A673 (cell line): ENCODE data around the gene SLC38A2. TPM values are rescaled to one million over a fixed set of nuclear protein-coding genes. Genes with fewer than 3 reads are reported as not detected.
A peak's percentile ranks its signal among the peaks of the same experiment; 100 is the strongest.

Experiments
- BruUV-seq: library from RNA; stranded (reverse); fragments of 400-500 nt; replicated peaks from 2 replicates; lab custom pipeline; 2021; lab: Mats Ljungman, UMichigan
- CTCF ChIA-PET: fragments of 300-600 bp; sonication (Branson Sonifier 250); formaldehyde crosslinking; loops from one replicate; lab custom pipeline; 2022; ENCODE audit warnings: antibody characterized with exemption; lab: Charles Lee
- POLR2A ChIA-PET: fragments of 300-600 bp; sonication (Branson Sonifier 250); formaldehyde crosslinking; loops from one replicate; lab custom pipeline; 2022; ENCODE audit warnings: antibody characterized with exemption; ENCODE audit not compliant: low non-redundant PET; lab: Charles Lee
- DNase-seq: peaks from one replicate; pipeline ENCODE4 v3.0.0-alpha.2; 2015; ENCODE audit warnings: low spot score
- H3K27ac ChIP-seq: fragments of 200-600 bp; sonication (generic); 2 replicates; pipeline ENCODE4 v1.5.1; 2016; ENCODE audit warnings: mixed run types, low read depth, mild to moderate bottlenecking, mixed read lengths, antibody characterized with exemption, low read length; ENCODE audit not compliant: poor library complexity, severe bottlenecking
- H3K27me3 ChIP-seq: fragments of 200-600 bp; sonication (generic); replicated peaks from 2 replicates; pipeline ENCODE4 v1.6.1; 2017; ENCODE audit warnings: mixed run types, low read depth, mild to moderate bottlenecking, mixed read lengths, antibody characterized with exemption, low read length; ENCODE audit not compliant: insufficient read depth, poor library complexity
- H3K36me3 ChIP-seq: fragments of 200-600 bp; sonication (generic); 2 replicates; pipeline ENCODE4 v1.6.1; 2016; ENCODE audit warnings: mixed run types, mild to moderate bottlenecking, mixed read lengths, antibody characterized with exemption, low read length; ENCODE audit not compliant: insufficient read depth, poor library complexity, severe bottlenecking
- H3K4me1 ChIP-seq: fragments of 200-600 bp; sonication (generic); 2 replicates; pipeline ENCODE4 v1.6.1; 2017; ENCODE audit warnings: mixed run types, mild to moderate bottlenecking, mixed read lengths, antibody characterized with exemption, low read length; ENCODE audit not compliant: insufficient read depth, poor library complexity, severe bottlenecking
- H3K4me3 ChIP-seq: fragments of 200-600 bp; sonication (generic); 2 replicates; pipeline ENCODE4 v1.5.1; 2016; ENCODE audit warnings: low read depth, mixed run types, mild to moderate bottlenecking, mixed read lengths, low read length; ENCODE audit not compliant: poor library complexity, severe bottlenecking
- H3K9me3 ChIP-seq: fragments of 200-600 bp; sonication (generic); 2 replicates; pipeline ENCODE4 v1.6.1; 2016; ENCODE audit warnings: mixed run types, low read depth, mild to moderate bottlenecking, mixed read lengths, antibody characterized with exemption, low read length; ENCODE audit not compliant: poor library complexity, severe bottlenecking
- EZH2 ChIP-seq: fragments of 200-600 bp; sonication (generic); IDR thresholded peaks from 2 replicates; pipeline ENCODE4 v1.6.1; 2017; ENCODE audit warnings: borderline replicate concordance, low read depth, mild to moderate bottlenecking, mixed read lengths, antibody characterized with exemption, low read length; ENCODE audit not compliant: poor library complexity, severe bottlenecking
- intact Hi-C: fragments of 100-400 bp; cut with micrococcal nuclease; formaldehyde crosslinking; loops from one replicate; pipeline ENCODE4 v1.10.0; 2022; ENCODE audit not compliant: unreplicated experiment
- total RNA-seq: library from RNA; stranded (reverse); gene quantifications from 2 replicates; pipeline ENCODE4 v1.2.3, GENCODE V29; 2021
- TF ChIP-seq, protein P1 (sequence below): fragments of 300-800, 200-600 bp; sonication (generic); conservative IDR thresholded peaks from 2 replicates; pipeline ENCODE4 v1.5.1; 2017; ENCODE audit warnings: low read depth, mild to moderate bottlenecking, antibody characterized with exemption, low read length, moderate library complexity, mixed read lengths

Gene SLC38A2
- total RNA-seq, 1 experiment from 2014 or later: 440 TPM

DNA sequence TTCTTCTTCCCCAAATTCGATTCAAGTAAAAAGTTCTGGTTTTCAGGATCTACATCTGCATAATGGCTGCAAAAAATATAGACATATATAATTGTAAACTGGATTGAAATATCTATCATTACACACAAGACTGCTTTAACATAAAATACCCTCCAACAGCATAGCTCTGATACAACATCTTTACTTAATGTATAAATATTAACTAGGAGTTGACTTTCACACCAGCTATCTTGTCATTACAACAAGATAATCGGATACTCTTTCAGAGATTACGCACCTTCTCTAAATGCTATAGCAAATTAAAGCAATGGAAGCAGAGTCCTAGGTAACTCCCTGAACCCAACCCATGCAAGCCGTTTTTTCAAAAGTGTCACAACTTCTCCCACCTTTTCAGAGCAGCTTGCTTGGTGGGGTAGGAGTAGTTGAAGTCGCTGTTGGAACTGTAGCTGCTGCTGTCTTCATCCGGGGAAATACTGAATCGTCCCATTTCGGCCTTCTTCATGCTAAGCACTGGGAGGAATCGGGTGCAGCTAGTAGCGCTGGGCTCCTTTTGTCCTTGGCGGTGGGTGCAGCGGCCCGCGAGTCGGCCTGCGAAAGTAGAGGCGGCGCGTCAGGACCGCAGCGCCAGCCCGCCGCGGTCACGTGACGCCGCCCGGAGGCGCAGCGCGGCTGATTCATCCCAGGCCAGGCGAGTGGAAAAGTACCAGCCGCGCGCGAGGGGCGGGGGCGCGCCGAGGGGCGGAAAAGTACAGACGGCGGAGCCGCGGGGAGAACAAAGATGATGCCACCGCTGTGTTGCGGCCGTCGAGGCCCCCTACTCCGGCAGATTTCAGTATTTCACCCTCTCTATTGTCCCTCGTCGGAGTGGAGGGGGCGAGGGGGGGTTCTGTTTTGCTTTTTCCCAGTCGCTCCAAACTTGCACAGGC lies 1.5 kb downstream of the SLC38A2 start:
- H3K9me3 ChIP-seq: no peaks in the 10 kb centered on the region
- peak overlapping the region; percentile 99 for H3K27ac ChIP-seq
- peak overlapping the region; percentile 82 for H3K4me3 ChIP-seq
- peaks cover 52% of the 10 kb centered on the region for H3K4me1 ChIP-seq
- TF ChIP-seq, protein P1, sequence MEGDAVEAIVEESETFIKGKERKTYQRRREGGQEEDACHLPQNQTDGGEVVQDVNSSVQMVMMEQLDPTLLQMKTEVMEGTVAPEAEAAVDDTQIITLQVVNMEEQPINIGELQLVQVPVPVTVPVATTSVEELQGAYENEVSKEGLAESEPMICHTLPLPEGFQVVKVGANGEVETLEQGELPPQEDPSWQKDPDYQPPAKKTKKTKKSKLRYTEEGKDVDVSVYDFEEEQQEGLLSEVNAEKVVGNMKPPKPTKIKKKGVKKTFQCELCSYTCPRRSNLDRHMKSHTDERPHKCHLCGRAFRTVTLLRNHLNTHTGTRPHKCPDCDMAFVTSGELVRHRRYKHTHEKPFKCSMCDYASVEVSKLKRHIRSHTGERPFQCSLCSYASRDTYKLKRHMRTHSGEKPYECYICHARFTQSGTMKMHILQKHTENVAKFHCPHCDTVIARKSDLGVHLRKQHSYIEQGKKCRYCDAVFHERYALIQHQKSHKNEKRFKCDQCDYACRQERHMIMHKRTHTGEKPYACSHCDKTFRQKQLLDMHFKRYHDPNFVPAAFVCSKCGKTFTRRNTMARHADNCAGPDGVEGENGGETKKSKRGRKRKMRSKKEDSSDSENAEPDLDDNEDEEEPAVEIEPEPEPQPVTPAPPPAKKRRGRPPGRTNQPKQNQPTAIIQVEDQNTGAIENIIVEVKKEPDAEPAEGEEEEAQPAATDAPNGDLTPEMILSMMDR: peak; percentile 38; the same call in 1 of the 2 replicates
- no peak for TF ChIP-seq EZH2
- no TSS peak for BruUV-seq
- ChIA-PET POLR2A (interaction anchor here (0.6 to 0.8 kb wide), 2 partner anchors 12 to 291 kb away, joined by 5 to 6 read pairs; no protein-coding TSS in a partner anchor), CTCF (no interaction called here)
- no peaks in the 10 kb centered on the region for H3K27me3 ChIP-seq
- intact Hi-C loops: loop anchor here (5.0 kb wide), 1 partner anchor 101 kb away; no protein-coding TSS in a partner anchor
- DNase-seq: peak; percentile 96
- peaks cover 52% of the 10 kb centered on the region for H3K36me3 ChIP-seq

DNA sequence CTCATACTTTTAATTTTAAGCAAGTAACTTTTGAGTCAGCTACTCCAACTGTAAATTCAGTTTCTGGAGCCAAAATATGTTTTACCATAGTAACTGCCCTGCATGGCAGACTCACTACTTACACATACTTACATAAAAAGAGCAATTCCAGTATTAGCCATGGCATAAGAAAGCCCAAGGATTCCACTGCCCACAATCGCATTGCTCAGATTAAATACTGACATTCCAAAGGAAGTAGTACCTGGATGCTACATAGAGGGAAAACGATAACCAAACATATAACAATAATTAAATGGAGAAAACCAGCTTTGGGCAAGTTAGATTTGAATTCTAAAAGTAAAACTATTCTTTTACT lies 2.2 kb downstream of the SLC38A2 start:
- POLR2A ChIA-PET: interaction anchor here (0.6 kb wide), 1 partner anchor 11 kb away, joined by 5 read pairs; no protein-coding TSS in a partner anchor
- Histone ChIP-seq H3K4me3 (peak overlapping the region; percentile 82), H3K9me3 (no peaks in the 10 kb centered on the region), H3K4me1 (peaks cover 59% of the 10 kb centered on the region), H3K36me3 (peaks cover 59% of the 10 kb centered on the region), H3K27ac (no peak overlapping the region), H3K27me3 (no peaks in the 10 kb centered on the region)
- intact Hi-C loops: loop anchor here (5.0 kb wide), 1 partner anchor 102 kb away; no protein-coding TSS in a partner anchor
- TF ChIP-seq EZH2: no peak
- TF ChIP-seq, protein P1: no peak
- DNase-seq: no peak
- BruUV-seq: TSS peak; percentile 32
- CTCF ChIA-PET: no interaction called here

DNA sequence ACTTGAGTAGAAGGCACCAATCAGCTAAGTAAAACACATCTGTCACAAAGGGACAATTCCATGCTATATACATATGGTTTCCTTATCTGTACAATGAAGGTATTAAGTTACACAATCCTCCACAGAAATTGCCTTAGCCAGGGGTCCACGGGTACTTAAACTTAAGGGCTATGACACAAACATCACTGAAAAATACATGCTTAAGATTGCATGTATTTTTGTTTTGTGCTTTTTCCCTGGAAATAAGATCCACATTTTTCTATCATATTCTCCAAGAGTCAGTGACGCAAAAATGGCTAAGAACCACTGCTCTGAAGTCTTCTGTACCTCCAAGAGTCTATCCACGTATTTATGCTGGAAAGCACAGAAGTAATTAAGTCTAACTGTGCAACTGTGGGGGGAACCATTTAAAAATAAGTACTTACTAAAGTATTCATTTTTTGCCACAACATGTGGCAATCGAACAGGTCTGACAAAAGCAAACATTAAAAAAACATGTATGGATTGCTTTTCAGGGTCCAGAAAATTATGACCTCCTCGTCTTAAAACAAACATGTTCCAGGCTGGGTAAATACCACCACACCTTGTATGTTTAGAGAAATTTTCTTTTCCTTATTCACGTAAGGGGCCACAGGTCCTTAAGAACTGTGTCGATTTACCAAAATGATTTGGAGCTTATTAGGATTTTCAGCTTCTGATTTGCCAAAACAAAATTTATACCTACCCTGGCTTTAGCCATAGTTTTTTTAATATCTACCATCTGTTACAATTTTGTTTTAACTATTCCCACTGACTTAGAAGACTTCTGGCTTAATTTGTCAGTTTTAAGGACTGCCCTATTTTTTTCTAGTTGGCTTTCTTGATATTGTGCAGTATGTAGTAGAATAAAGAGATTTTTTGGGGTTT lies 2.8 kb downstream of the SLC38A2 start:
- Histone ChIP-seq H3K9me3 (no peaks in the 10 kb centered on the region), H3K4me3 (peak overlapping the region; percentile 82), H3K4me1 (peaks cover 65% of the 10 kb centered on the region), H3K27me3 (no peaks in the 10 kb centered on the region), H3K27ac (no peak overlapping the region), H3K36me3 (peaks cover 65% of the 10 kb centered on the region)
- ChIA-PET POLR2A (no interaction called here), CTCF (no interaction called here)
- DNase-seq: no peak
- intact Hi-C loops: loop anchor here (5.0 kb wide), 1 partner anchor 103 kb away; no protein-coding TSS in a partner anchor
- no peak for TF ChIP-seq EZH2
- TF ChIP-seq, protein P1: no peak
- BruUV-seq: no TSS peak
